Measurements from ENCODE around the gene SLC17A5.
A peak's percentile ranks its signal among the peaks of the same experiment; 100 is the strongest.

Gene SLC17A5

GRCh38 chr6:73675466-73676098 lies 21.8 kb upstream of the SLC17A5 start:
- DNase-seq (ENCODE audit: extremely low read depth, low read depth) = peak; percentile 32
- TF ChIP-seq CTCF (IDR thresholded peaks at IDR 0.05; ENCODE audit: low read depth, low read length) = peak; percentile 84

- TF ChIP-seq CTCF (IDR thresholded peaks at IDR 0.05; ENCODE audit: low read depth, low read length) = no peak
- no peak for DNase-seq (ENCODE audit: extremely low read depth, low read depth)
Observed at GRCh38 chr6:73671911-73672685, 18.3 kb upstream of the SLC17A5 start.

GRCh38 chr6:73669005-73669404 lies 15.2 kb upstream of the SLC17A5 start:
- no peak for DNase-seq (ENCODE audit: extremely low read depth, low read depth)
- TF ChIP-seq CTCF (IDR thresholded peaks at IDR 0.05; ENCODE audit: low read depth, low read length) = no peak

GRCh38 chr6:73667798-73668197 lies 14.0 kb upstream of the SLC17A5 start:
- DNase-seq (ENCODE audit: extremely low read depth, low read depth) = no peak
- TF ChIP-seq CTCF (IDR thresholded peaks at IDR 0.05; ENCODE audit: low read depth, low read length) = no peak

- no peak for DNase-seq (ENCODE audit: extremely low read depth, low read depth)
- TF ChIP-seq CTCF (IDR thresholded peaks at IDR 0.05; ENCODE audit: low read depth, low read length) = no peak
Observed at GRCh38 chr6:73666393-73666792, 12.6 kb upstream of the SLC17A5 start.

GRCh38 chr6:73665686-73666319 lies 12.0 kb upstream of the SLC17A5 start:
- TF ChIP-seq CTCF (IDR thresholded peaks at IDR 0.05; ENCODE audit: low read depth, low read length) = no peak
- DNase-seq (ENCODE audit: extremely low read depth, low read depth) = no peak

- no peak for TF ChIP-seq CTCF (IDR thresholded peaks at IDR 0.05; ENCODE audit: low read depth, low read length)
- no peak for DNase-seq (ENCODE audit: extremely low read depth, low read depth)
Observed at GRCh38 chr6:73664701-73665100, 10.9 kb upstream of the SLC17A5 start.
